Adipocyte (in vitro differentiated cells): ENCODE results near the gene DKC1.

ENCODE experiments used
- DNase-seq: peaks from one replicate; pipeline ENCODE4 v3.0.0-alpha.2; 2015; ENCODE audit warnings: low read depth
- H3K27me3 ChIP-seq: replicated peaks from 2 replicates; pipeline ENCODE4 v1.7.0; 2013; ENCODE audit warnings: mild to moderate bottlenecking, low read length, moderate library complexity; ENCODE audit not compliant: control insufficient read depth, insufficient read depth
- H3K36me3 ChIP-seq: 2 replicates; pipeline ENCODE4 v1.7.0; 2013; ENCODE audit warnings: low read length, mild to moderate bottlenecking, moderate library complexity; ENCODE audit not compliant: control insufficient read depth, insufficient read depth, severe bottlenecking
- H3K4me1 ChIP-seq: 2 replicates; pipeline ENCODE4 v1.7.0; 2013; ENCODE audit warnings: mild to moderate bottlenecking, low read length, moderate library complexity; ENCODE audit not compliant: control insufficient read depth, insufficient read depth
- H3K4me3 ChIP-seq: 2 replicates; pipeline ENCODE4 v1.7.0; 2013; ENCODE audit warnings: mild to moderate bottlenecking, low read length, moderate library complexity
- H3K9ac ChIP-seq: 2 replicates; pipeline ENCODE4 v1.7.0; 2013; ENCODE audit warnings: mild to moderate bottlenecking, low read length, moderate library complexity
- H3K9me3 ChIP-seq: 2 replicates; pipeline ENCODE4 v1.7.0; 2013; ENCODE audit warnings: mild to moderate bottlenecking, low read length, moderate library complexity; ENCODE audit not compliant: control insufficient read depth

The DKC1 gene

DNA sequence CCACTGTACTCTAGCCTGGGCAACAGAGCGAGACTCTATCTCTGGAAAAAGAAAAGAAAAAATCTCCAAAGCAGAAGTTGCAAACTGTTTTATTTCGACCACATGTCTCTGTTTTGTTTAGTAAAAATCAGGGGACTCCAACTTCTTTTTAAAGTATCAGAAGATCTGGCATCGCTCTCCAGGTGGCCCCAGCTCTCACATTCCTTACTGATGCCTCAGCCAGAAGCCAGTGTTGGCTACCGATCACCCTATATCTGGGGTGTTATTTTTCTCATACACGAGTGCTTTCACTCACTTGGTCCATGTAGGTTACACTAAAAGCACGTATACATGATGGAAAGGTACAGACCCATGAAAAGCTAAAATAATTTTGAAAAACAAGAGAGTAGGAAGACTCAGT lies 34.3 kb downstream of the DKC1 start:
- Histone ChIP-seq H3K4me1 (peaks cover 11% of the 10 kb centered on the region), H3K36me3 (no peaks in the 10 kb centered on the region), H3K27me3 (peaks cover 3% of the 10 kb centered on the region), H3K9ac (no peak overlapping the region), H3K9me3 (no peaks in the 10 kb centered on the region), H3K4me3 (no peak overlapping the region)
- DNase-seq: no peak

DNA sequence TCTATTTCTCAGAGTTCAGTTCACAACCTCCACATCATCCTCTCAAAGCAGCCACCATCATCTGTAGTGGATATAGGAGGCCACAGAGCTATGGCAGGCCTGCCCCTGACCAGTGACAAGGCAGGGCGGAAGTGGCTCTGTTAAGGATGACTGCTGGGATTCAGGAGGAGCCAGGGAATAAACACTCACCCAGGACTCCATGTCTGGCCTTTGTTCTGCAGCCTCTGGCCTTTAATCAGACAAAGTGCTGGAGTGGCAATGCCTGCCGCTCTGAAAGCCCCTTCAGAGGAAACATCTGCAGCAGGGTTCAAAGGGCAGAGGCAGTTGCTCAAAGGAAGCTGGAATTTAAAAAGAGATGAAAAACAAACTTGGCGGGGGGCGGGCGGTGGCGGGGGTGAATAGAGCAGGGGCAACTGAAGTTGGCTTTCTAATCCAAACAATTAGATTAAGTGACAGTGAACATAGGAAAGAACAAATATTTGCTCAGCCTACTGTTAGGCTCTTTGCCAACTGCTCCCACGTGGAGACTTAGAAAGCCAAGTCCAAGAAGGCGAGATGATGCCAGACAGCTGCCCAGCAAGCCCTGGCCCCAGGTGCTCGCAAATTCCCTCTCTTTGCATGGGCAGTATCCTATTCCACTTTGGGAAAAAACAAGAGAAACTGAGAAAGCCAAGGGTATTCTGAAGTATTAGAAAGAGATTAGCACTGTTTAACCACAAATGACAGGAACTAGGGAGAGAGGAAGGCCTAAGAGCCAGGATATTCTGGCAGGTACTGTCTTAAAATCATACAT lies 37.1 kb downstream of the DKC1 start:
- H3K27me3 ChIP-seq: peaks cover 3% of the 10 kb centered on the region
- no peak for DNase-seq
- no peaks in the 10 kb centered on the region for H3K9me3 ChIP-seq
- peaks cover 18% of the 10 kb centered on the region for H3K4me1 ChIP-seq
- no peak overlapping the region for H3K9ac ChIP-seq
- no peak overlapping the region for H3K4me3 ChIP-seq
- H3K36me3 ChIP-seq: no peaks in the 10 kb centered on the region

DNA sequence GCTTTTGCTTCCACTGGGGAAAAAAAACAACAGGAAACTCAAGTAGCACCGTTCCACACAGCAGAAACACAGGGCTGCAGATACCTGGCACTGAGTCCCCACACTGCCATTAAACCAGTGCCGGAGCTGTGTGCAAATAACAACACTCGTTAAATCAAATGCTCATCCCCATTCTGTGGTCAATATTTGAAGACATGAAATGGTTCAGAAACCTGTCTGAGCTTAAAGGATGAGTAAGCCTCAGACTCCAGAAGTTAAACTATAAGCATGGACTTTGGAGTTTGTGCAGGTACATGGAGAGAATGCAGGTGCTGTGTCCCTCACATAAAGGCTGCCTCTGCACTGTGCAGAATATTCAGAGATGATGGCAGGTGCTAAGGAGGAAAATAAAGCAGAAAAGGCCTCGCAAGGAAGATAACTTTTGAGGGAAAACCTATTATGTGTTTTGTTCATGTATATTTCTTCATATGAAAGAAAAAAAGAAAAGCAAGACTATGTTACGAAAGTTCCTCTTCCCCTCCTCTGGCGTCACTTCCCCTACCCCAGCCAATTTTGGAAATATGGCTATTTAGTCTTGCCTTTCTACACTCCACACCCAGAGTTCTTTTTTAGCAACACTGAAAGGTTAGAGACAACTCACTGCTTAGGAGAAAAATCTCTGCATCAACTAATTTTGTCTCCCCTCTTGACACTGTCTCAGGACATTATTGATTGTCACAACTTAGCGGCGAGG lies 38.0 kb downstream of the DKC1 start:
- Histone ChIP-seq H3K9me3 (no peaks in the 10 kb centered on the region), H3K36me3 (no peaks in the 10 kb centered on the region), H3K4me1 (peaks cover 18% of the 10 kb centered on the region), H3K27me3 (peaks cover 3% of the 10 kb centered on the region), H3K4me3 (no peak overlapping the region), H3K9ac (no peak overlapping the region)
- DNase-seq: no peak

DNA sequence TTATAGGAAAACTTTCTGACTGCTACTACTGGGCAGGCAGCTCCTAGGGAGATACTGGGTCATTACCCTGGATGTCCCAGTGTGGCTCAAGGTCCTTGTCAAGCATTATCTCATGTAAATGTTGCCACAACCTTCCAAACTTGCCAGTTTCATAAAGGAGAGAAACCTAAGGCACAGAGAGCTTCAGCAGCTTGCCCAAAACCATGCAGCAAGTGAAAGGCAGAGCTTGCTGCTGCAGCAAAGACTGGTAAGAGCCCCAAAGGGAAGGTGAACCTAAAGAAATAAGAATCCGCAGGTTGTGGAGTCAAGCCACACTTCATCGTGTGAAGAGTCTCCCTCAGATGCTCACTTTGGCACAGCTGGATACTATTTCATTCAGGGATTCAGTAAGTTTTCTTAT lies 40.3 kb downstream of the DKC1 start:
- DNase-seq: no peak
- Histone ChIP-seq H3K9ac (no peak overlapping the region), H3K27me3 (peaks cover 3% of the 10 kb centered on the region), H3K36me3 (no peaks in the 10 kb centered on the region), H3K4me3 (no peak overlapping the region), H3K9me3 (peaks cover 9% of the 10 kb centered on the region), H3K4me1 (peaks cover 18% of the 10 kb centered on the region)

DNA sequence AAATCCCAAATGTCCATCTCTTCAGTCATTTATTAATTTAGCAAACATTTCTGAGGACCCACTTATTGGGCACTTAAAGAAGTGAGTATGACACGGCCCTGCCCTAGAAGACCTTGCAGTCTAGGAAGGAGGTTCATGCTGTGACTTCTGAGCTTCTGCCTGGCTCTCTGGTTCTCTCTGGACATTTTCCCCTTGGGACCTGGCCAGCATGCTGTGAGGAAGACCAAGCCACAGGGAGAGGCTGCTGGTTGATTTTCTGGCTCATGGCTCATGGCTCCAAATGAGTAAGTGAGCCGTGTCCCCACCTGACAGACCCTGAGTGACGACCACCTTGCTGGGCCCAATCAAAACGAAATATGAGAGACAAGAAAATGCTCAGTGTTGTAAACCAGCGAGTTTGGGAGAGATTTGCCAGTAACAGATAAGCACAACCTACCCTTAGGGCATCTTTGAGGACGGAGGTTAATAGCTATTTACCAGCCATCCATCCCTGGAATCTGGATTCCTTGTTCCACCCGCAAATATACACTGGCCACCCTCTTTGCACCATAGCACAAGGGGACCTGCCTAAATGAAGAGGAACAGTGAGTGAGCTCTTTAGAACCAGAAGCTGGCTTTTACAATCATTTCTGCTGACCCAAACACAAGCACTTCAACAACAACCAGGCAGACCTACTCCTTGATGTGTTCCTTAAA lies 41.7 kb downstream of the DKC1 start:
- H3K9me3 ChIP-seq: peaks cover 9% of the 10 kb centered on the region
- peaks cover 16% of the 10 kb centered on the region for H3K4me1 ChIP-seq
- no peaks in the 10 kb centered on the region for H3K36me3 ChIP-seq
- no peak for DNase-seq
- H3K4me3 ChIP-seq: peak overlapping the region; percentile 75
- H3K9ac ChIP-seq: peak overlapping the region; percentile 64
- H3K27me3 ChIP-seq: peaks cover 3% of the 10 kb centered on the region

DNA sequence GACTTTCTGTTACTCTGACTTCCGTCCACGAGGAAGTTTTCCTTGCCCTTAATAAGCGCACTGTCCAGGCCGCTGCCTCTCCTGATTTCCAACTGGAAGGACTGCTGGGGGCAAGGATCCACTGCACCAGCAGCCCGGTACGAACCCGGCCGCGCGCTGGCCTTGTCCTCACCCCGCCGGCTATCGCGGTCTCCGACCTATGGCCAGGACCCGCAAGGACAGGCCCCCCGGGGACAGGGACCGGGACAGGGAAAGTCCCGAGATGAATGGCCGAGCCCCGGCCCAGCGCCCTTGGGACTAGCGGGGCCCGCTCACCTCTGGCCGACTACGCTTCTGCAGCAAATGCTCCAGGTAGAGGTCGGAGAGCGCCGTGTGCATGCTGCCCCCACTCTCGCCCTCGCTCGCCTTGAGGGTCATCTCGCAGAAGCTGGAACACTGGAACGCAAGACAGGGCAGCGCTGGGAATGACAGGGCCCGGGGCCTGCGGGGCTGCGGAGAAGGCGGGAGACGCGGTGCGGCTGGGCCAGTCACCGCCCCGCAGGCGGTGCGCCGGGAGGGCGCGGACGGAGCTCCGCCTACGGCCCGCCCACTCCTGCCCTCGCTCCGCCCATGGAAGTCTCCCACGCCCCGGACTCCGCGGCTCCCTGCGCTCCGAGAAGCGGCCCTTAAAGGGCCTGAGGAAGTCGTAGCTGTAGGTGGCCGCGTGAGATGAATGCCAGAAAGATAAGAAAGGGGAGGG lies 42.5 kb downstream of the DKC1 start, which contains the start of gene MPP1:
Gene MPP1, minus strand, starts transcription at position 529 of the 739 bp plus-strand sequence. Its CDS starts 112 bp downstream, at position 417.
- H3K27me3 ChIP-seq: peaks cover 3% of the 10 kb centered on the region
- H3K36me3 ChIP-seq: no peaks in the 10 kb centered on the region
- H3K9me3 ChIP-seq: peaks cover 9% of the 10 kb centered on the region
- DNase-seq: peak; percentile 84
- peak within 1 kb of the TSS; percentile 75 for H3K4me3 ChIP-seq
- H3K9ac ChIP-seq: peak within 1 kb of the TSS; percentile 74
- peaks cover 13% of the 10 kb centered on the region for H3K4me1 ChIP-seq

DNA sequence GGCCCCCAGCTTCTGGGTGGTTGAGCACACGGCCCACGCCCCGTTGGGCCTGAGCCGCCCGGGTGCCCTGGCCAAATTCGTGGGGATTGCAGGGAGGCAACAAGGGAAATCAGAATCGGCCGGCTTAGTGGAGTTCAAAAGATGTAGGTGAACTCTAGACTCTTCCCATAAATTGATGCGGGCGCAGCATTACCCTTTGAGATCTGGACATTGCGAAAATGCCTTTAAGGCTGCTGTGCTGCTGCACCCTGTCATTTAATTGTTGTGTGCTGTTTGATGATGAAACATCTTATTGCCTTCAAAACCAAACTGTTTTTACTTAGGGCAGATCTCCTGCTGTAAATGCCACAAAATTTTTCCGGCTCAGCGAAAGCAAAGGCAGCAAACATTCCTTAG lies 43.0 kb downstream of the DKC1 start:
- H3K27me3 ChIP-seq: no peaks in the 10 kb centered on the region
- H3K36me3 ChIP-seq: no peaks in the 10 kb centered on the region
- peaks cover 8% of the 10 kb centered on the region for H3K4me1 ChIP-seq
- peak overlapping the region; percentile 74 for H3K9ac ChIP-seq
- peak overlapping the region; percentile 75 for H3K4me3 ChIP-seq
- peaks cover 9% of the 10 kb centered on the region for H3K9me3 ChIP-seq
- peak; percentile 65 for DNase-seq

DNA sequence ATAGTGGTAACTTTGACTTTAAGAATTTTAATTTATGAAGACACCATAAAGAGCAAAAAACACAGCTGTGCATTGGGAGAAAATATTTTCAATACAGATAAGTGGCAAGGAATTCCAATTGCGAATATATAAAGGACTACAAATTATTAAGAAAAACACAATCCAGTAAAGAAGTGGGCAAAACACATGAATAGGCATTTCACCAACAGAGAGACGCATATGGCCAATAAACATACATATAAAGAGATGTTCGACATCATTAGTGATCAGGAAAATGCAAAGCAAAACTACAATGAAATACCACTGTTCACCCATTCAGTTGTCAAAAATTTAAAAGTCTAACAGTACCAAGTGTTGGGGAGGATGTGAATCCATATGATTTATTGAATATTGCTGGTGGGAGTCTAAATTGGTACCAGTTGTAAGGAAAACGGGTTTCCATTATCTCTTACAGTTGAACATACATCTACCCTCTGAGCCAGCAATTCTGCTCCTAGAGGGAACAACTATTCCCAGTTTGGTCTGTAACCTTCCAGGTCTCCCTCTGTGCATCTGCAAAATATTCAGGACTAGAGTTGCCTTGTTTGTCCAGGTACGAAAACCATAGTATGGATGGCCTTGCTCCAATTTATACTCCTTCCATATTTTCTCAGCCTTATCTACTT lies 44.3 kb downstream of the DKC1 start:
- Histone ChIP-seq H3K9me3 (peaks cover 9% of the 10 kb centered on the region), H3K4me1 (peaks cover 8% of the 10 kb centered on the region), H3K4me3 (no peak overlapping the region), H3K36me3 (no peaks in the 10 kb centered on the region), H3K9ac (no peak overlapping the region), H3K27me3 (no peaks in the 10 kb centered on the region)
- DNase-seq: no peak

DNA sequence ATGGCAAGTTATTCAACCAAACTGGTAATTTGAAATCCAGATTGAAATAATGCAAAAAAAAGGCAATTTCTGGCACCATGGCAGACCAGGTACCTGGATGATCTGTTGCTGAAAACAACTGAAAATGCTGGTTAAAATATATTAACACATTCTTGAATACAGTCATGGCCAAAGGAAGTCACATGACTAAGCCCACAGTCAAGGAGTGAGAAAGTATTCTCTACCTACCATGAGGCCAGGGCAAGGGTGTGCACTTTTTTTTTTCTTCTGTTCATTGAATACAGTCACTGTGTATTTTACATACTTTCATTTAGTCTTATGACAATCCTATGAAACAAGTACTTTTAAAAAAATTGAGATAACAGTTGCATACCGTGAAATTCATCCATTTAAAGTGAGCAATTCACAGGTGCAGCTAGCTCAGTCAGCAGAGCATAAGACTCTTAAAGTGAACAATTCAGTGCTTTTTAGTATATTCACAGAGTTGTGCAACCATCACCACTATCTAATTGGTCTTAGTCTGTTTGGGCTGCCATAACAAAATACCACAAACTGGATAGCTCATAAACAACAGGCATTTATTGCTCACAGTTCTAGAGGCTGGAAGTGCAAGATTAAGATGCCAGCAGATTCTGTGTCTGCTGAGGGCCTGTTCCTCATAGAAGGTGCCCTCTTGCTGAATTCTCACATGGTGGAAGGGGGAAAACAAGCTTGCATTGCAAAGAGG lies 47.4 kb downstream of the DKC1 start:
- Histone ChIP-seq H3K27me3 (no peaks in the 10 kb centered on the region), H3K4me1 (no peaks in the 10 kb centered on the region), H3K36me3 (no peaks in the 10 kb centered on the region), H3K4me3 (no peak overlapping the region), H3K9ac (no peak overlapping the region), H3K9me3 (peaks cover 9% of the 10 kb centered on the region)
- DNase-seq: no peak
